ENCODE results near the gene EFNA4.
"Not testable (repeated sequence)": the region's sequence is repeated elsewhere in the genome, so short reads cannot be mapped to it uniquely, and the experiment has no call there.

The EFNA4 gene

DNA sequence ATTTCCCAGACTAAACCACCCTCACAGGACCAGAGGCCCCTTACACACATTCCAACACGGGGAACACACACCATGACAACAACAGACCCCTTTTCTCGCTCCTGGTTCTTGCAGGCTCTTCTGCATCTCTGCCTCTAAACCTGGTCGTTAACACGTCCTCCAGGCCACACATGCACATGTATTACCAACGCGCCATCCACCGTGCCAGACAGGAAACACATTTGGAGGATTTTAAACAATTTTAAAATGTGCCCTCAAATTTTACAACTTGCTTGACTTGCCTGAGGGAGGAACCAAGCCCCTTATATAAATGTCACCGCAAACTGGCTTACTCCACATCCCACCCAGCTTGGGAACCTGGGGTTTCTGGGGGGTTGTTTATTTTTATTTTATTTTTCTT lies 47.3 kb downstream of the EFNA4 start:
- FAIRE-seq = no peak
- no peak for TF ChIP-seq CTCF (IDR thresholded peaks at IDR 0.05; ENCODE audit: insufficient read depth, missing control alignments)
- no peak for DNase-seq (ENCODE audit: insufficient read length, low spot score)

- TF ChIP-seq CTCF (IDR thresholded peaks at IDR 0.05; ENCODE audit: insufficient read depth, missing control alignments) = no peak
- no peak for DNase-seq (ENCODE audit: insufficient read length, low spot score)
- no peak for FAIRE-seq
These were observed 50.0 kb downstream of the EFNA4 start for GRCh38 chr1:155113450-155113980.

GRCh38 chr1:155116113-155116764 lies 52.7 kb downstream of the EFNA4 start:
- no peak for DNase-seq (ENCODE audit: insufficient read length, low spot score)
- TF ChIP-seq CTCF (IDR thresholded peaks at IDR 0.05; ENCODE audit: insufficient read depth, missing control alignments) = no peak
- FAIRE-seq = no peak

GRCh38 chr1:155117610-155118009 lies 54.1 kb downstream of the EFNA4 start:
- TF ChIP-seq CTCF (IDR thresholded peaks at IDR 0.05; ENCODE audit: insufficient read depth, missing control alignments) = no peak
- FAIRE-seq (no peak), DNase-seq (ENCODE audit: insufficient read length, low spot score) (no peak)

- FAIRE-seq; DNase-seq (ENCODE audit: insufficient read length, low spot score): not testable (repeated sequence)
These were observed 54.5 kb downstream of the EFNA4 start for GRCh38 chr1:155118090-155118489.

Measured in D721Med (cell line).